Stimulated activated naive CD8-positive, alpha-beta T cell treated with anti-CD3 and anti-CD28 coated beads, Interleukin-15, Interleukin-2, amounts not matched to agents 100 U/mL and 50 U/mL, for 24 hours (primary cell): ENCODE data around the gene KRTAP12-4.
"Not testable (repeated sequence)": the region's sequence is repeated elsewhere in the genome, so short reads cannot be mapped to it uniquely, and the experiment has no call there.

ENCODE experiments used
- ATAC-seq: fragments of 150-1000 bp; cut with Tn5 transposase; one replicate; pipeline ENCODE4 v1.10.0; 2021
- DNase-seq: peaks from one replicate; pipeline ENCODE4 v3.0.0; 2021

KRTAP12-4 gene

DNA sequence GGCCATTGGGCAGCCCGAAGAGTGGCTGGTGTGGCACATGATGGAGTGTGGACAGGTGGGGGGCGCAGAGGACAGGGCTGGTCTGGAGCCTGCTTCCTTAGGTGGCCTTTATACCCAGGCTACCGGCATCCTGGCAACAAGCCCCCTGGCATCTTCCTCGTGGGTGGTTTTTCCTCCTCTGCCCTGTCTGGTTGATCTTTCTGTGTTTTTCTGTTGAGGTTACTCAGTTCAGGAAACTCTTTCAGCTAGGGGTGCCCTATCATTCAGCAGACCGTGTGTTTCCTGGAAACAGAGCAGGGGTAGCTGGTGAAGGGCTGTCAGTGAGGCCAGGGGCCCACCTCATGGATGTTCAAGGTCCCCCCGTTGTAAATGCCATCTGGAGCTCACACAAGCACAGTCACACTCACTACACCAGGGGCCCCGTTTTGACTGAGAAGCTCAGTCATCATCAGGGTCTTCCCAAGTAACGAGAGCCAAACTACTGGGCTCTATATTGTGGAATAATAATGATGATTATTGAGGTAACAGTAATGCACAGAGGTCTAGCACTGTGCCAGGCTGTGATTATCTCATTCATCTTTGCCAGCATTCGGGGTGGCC, at the start of gene KRTAP12-4:
KRTAP12-4 (minus strand) TSS at position 84 of the 600 bp plus-strand sequence; CDS start at position 39, 45 bp downstream.
- DNase-seq: no peak
- peak; percentile 13 for ATAC-seq

GRCh38 chr21:44703731-44704635, 49.5 kb upstream of the KRTAP12-4 start:
- ATAC-seq (no peak), DNase-seq (no peak)

DNA sequence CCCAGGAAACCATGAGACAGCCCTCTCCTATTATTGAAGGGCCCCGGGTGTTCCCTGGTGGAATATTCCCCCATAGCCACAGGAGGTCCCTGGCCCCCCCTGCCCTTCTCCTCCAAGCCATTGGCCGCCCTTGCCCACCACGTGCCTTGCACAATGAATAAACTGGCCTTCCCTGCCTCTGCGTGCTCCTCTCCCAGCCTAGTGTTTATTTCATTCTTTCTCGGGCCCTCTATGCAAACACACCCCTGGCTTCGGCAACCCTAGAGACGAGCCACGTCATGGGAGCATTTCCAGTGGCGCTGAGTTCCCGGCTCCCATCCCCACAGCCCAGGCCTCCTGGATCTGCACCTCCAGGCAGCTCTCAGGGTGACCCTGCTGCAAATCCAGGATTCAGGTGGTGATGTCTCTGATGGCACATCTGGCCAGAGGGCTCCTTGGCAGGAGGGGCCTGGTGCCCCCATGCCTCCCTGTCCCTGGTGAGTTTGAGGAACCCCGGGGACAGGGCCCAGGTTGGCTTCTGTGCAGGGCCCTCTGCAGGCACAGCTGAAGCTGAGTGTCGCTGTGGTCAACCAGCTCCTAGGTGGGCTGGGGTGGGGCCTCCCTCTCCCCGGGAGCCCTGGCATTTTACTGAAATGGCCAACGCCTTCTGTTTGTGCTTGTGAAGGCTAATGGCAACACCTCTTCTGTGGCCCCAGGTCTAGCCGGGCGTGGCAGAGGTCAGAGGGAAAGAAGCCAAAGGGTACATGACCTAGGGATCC, 48.7 kb upstream of the KRTAP12-4 start:
- ATAC-seq: no peak
- DNase-seq: no peak

DNA sequence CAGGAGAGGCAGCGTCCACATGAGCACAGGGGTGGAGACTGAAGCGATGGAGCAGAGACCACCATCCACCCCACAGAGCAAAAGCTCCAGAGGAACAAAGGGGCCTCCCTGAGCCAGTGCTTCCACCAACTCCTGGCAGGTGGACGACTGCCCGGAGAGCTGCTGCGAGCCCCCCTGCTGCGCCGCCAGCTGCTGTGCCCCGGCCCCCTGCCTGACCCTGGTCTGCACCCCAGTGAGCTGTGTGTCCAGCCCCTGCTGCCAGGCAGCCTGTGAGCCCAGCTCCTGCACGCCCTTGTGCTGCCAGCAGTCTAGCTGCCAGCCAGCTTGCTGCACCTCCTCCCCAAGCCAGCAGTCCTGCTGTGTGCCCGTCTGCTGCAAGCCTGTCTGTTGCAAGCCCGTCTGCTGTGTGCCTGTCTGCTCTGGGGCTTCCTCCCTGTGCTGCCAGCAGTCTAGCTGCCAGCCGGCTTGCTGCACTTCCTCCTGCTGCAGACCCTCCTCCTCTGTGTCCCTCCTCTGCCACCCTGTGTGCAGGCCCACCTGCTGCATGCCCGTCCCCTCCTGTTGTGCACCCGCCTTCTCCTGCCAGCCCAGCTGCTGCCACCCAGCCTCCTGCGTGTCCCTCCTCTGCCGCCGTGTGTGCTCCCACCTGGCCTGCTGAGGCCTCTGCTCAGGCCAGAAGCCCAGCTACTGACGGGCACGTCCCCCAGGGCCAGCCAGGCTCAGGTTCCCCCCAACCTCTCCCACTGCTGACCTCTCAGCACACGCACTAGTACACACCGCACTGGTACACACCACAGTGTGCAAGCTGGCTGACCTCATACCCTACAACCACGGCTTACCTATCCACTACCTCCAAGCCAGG, 47.9 kb upstream of the KRTAP12-4 start:
- no peak for ATAC-seq
- DNase-seq: no peak

DNA sequence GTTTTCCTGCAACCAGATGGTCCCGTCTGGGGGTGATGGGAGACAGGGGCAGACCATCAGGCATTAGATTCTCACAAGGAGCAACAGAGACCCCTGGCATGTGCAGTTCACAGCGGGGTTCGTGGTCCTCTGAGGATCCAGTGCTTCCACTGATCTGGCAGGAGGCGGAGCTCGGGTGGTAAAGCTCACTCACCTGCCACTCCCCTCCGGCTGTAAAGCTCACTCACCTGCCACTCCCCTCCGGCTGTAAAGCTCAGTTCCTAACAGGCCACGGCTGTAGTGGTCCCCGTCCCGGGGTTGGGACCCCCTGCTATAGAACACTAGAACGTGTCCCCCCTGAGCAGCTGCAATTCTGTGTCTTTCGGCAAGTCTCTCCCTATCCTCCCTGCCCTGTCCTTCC, 47.1 kb upstream of the KRTAP12-4 start:
- no peak for ATAC-seq
- DNase-seq: no peak

DNA sequence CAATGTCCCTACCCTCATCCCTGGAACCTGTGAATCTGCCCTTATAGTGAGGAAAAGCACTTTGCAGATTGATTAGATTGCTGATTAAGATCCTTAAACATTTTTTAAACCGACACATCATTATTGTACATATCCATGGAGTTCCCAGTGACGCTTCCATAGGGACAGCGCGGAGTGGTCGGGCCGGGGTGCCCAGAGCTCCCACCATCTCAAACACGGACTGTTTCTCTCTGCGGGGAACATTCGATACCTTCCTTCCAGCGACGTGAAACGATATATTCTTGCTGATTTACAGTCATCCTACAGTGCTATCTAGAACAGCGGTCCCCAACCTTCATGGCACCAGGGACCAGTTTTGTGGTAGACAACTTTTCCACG, 46.6 kb upstream of the KRTAP12-4 start:
- ATAC-seq (no peak), DNase-seq (no peak)

DNA sequence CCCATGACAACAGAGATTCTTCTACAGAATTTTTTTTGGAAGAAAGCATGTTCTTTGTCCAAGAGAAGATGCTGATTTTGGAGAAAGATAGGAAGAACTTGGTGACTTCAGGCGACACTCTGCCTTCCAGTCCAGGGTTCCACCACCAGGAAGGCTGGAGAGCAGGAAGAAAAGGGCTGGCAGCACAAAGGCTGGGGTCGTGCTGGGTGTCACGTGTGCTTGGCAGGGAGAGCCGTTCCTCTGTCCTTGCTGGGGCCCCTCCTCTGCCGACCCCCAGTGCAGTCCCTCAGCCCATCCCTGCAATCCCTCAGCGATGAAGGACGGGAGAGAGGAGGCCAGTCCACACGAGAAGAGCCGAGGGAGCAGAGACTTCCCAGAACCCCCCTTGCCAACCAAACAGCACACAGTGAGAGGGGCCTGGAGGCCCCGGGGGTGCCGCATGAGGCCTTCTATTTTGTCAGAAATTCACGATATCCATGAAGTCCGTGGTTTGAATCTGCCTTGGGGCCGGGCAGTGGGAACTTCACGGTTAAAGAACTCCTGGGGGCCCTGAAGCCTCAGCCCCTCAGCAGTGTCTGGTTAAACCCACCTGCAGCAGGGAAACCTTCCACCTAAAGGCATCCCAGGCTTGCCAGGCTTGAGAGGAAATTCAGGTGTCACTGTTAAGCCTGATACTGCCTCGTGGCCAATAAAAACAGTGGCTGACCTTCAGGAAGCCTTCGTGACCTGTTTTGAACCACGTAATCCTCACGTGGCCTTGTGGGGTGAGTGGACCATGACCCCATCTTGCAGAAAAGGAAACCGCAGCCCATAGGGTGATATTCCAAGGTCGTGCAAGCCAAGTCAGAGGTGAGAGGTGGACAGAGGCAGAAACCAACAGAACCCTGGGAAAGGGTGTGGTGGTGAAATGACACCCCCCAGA, 45.9 kb upstream of the KRTAP12-4 start:
- ATAC-seq: no peak

DNA sequence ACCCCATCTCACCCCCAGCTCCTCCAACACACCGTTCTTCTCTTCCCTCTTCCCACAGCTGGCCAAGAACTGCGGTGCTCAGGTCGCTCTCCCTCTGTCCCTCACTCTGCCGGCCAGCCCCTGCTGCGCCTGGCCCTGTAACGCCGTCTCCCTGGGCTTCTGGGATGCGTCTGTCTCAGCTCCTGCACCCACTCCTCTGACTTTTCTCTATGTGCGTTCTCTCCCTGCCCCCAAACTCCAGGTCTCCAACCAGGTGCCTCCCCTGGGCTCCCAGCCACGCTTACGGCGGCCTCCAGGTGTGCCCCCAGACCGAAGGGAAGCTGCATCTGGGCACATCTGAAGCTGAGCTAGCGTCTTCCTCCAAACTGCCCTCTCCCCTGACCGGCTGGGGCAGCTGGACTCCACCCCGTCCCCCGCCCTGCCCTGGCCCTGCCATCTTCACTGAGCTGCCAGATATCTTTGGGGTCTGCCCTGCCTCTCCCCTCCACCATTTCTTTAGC, 45.1 kb upstream of the KRTAP12-4 start:
- DNase-seq (no peak), ATAC-seq (no peak)

More for the DNA sequence above, 45.9 kb upstream of the KRTAP12-4 start:
- DNase-seq: no peak

DNA sequence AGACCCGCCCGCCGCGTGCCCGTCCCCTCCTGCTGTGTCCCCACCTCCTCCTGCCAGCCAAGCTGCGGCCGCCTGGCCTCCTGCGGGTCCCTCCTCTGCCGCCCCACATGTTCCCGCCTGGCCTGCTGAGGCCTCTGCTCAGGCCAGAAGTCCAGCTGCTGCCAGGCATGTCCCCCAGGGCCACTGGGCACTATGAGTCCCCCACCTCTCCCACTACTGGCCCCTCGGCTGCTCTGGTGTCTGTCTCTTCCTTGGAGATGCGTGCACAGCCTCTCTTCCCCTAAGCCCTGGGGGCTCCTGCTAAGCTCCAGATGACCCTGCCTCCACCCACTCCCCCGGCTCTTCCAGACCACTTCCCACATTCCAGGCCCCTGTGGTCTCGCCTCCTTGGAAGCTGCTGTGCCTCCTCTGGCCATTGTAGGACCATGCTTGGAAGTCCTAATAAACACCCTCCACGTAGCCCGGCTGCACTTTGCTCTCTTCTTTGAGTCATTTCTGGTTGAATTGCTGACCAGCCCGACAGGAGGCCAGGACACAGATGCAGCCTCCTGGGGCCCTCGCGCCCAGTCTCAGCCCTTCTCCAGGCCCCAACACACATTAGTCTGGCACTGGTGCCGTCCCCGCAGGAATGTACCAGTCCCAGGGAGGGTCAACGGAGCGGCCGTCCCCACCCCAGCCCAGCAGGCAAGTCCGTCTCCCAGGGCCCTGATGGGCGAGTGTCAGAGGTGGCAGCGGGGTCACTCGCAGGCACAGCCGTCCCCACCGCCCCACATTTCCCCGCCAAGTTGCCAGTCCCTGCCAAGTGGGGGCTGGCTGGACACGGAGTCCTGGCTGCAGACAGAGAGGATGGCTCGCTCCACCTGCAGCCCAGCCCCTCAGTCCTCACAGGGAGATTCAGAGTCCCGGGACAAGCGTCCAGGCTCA, 43.6 kb upstream of the KRTAP12-4 start:
- ATAC-seq (no peak), DNase-seq (no peak)

GRCh38 chr21:44697172-44697810, 42.8 kb upstream of the KRTAP12-4 start, which contains the start of gene KRTAP10-12:
KRTAP10-12 (plus strand) TSS chr21:44697172; CDS start chr21:44697202, 30 bp downstream.
- not testable (repeated sequence) for ATAC-seq, DNase-seq

- DNase-seq (no peak), ATAC-seq (no peak)
Measured at GRCh38 chr21:44696572-44696971, 42.1 kb upstream of the KRTAP12-4 start.

DNA sequence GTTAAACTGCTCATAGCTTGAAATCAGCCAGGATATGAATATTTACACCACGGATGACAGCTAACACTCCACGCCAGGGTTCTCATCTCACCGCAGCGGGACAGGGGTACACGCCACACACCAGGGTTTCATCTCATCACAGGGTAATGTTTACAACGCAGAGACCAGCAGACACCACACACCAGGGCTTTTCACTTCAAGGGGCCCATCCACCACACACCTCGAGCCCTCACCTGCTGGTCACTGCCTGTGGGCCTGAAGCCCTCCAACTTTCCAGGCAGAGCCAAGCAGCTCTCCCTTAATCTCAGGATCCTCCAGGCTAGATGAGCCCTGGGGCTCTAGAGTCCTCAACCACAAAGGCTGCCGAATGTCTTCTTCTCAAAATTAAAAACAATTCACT, 41.2 kb upstream of the KRTAP12-4 start:
- ATAC-seq (no peak), DNase-seq (no peak)

- ATAC-seq: no peak
- DNase-seq: no peak
Measured at GRCh38 chr21:44695184-44695583, 40.7 kb upstream of the KRTAP12-4 start.

- no peak for ATAC-seq
Measured at GRCh38 chr21:44694776-44695175, 40.3 kb upstream of the KRTAP12-4 start.

DNA sequence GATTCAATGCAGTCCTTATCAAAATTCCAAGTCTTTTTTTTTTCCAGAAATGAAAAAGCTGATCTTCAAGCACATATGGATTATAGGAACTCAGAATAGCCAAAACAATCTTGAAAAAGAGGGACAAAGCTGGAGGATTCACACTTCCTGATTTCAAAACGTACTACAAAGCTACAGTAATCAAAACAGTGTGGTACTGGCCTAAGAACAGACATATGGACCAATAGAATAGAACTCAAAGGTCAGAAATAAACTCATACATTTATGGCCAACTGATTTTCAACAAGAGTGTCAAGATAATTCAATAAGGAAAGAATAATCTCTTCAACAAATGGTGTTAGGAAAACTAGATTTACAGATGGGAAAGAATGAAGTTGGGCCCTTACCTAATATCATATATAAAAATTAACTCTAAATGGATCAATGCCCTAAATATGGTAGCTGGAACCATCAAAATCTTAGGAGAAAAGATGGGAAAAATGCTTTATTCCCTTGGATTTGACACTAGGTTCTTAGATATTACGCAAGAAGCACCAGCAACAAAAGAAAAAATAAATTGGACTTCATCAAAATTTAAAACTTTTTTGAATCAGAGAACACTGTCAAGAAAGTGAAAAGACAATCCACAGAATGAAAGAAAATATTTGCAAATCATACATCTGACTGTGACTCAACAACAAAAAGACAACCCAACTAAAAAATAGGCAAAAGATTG, 38.5 kb upstream of the KRTAP12-4 start:
- no peak for DNase-seq
- no peak for ATAC-seq

More at GRCh38 chr21:44694776-44695175, 40.3 kb upstream of the KRTAP12-4 start:
- no peak for DNase-seq

DNA sequence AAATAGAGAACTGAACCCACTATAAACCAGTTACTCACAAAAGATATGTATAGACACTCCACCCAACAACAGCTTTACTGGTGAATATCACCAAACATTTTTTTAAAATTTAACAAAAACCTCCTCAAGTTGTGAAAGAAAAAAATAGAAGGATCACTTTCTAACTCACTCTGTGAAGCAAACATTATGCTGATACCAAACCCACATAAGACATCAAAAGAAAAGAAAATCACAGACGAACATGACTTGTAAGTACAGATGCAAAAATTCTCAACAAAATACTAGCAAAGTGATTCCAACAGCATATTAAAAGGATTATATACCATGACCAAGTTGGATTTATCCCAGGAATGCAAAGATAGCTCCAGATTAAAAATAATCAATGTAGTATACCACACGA, 37.2 kb upstream of the KRTAP12-4 start:
- ATAC-seq (no peak), DNase-seq (no peak)

DNA sequence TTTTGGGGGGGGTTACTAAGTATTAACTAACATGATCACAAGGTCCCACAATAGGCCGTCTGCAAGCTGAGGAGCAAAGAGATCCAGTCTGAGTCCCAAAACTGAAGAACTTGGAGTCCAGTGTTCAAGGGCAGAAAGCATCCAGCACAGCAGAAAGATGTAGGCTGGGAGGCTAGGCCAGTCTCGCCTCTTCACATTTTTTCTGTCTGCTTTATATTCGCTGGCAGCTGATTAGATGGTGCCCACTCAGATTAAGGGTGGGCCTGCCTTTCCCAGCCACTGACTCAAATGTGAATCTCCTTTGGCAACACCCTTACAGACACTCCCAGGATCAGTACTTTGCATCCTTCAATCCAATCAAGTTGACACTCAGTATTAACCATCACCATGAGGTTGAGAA, 35.3 kb upstream of the KRTAP12-4 start:
- DNase-seq, ATAC-seq: not testable (repeated sequence)

GRCh38 chr21:44687671-44688070, 33.2 kb upstream of the KRTAP12-4 start:
- ATAC-seq: no peak
- DNase-seq: no peak
